K562 (cell line): ENCODE results near the gene NUP50. TPM values are rescaled to one million over a fixed set of nuclear protein-coding genes. Genes with fewer than 3 reads are reported as not detected.

Experiments
- ATAC-seq: fragments of 200-7000 bp; cut with Tn5 transposase; 3 replicates; pipeline ENCODE4 v1.9.1; 2020; ENCODE audit warnings: moderate library complexity
- BruUV-seq: library from RNA; stranded (reverse); fragments of 400-500 nt; replicated peaks from 2 replicates; lab custom pipeline; 2021; lab: Mats Ljungman, UMichigan
- CTCF ChIA-PET: fragments of 300-600 bp; formaldehyde crosslinking; extraction: SDS; loops from one replicate; lab custom pipeline; 2021; ENCODE audit warnings: low intra/inter-chr PET ratio; lab: Yijun Ruan, JAX
- POLR2A ChIA-PET: fragments of 300-600, 350-650 bp; sonication (Branson Sonifier 250); formaldehyde crosslinking; extraction: SDS; loops from one replicate; lab custom pipeline; 2021; ENCODE audit warnings: antibody characterized with exemption, inconsistent platforms; lab: Yijun Ruan, JAX
- DNase-seq, 4 experiments: peaks; one replicate each; pipeline versions ENCODE4 v3.0.0 to v3.0.0-alpha.2; 2011 to 2018; ENCODE audit warnings: low spot score in 3 of 4, mixed read lengths in 3 of 4; ENCODE audit errors: extremely low read depth in 1 of 4
- FAIRE-seq: peaks from 2 replicates; lab custom pipeline; 2011; peaks lifted over from hg19 to GRCh38; lab: Jason Lieb, UNC
- H2AFZ ChIP-seq: 2 replicates; pipeline ENCODE4 v1.6.0; 2011; ENCODE audit warnings: low read depth, low read length, control low read depth, inconsistent platforms
- H3K27ac ChIP-seq: fragments of 200-600 bp; 3 replicates; pipeline ENCODE4 v1.8.0; 2011; ENCODE audit warnings: low read depth, mild to moderate bottlenecking, control low read depth, inconsistent platforms, low read length, moderate library complexity, mixed read lengths; ENCODE audit errors: extremely low read depth
- H3K27me3 ChIP-seq, 2 experiments: fragments of 300-600 bp in 1 of 2; 2 replicates in 1 of 2; 3 replicates in 1 of 2; pipeline versions ENCODE4 v1.6.0 to v1.8.0; 2011; ENCODE audit warnings: inconsistent platforms in 2 of 2, low read length in 2 of 2, mild to moderate bottlenecking in 1 of 2, mixed read lengths in 1 of 2, moderate library complexity in 1 of 2; ENCODE audit not compliant: control insufficient read depth in 2 of 2, insufficient read depth in 2 of 2
- H3K36me3 ChIP-seq: fragments of 300-600 bp; 3 replicates; pipeline ENCODE4 v1.8.0; 2011; ENCODE audit warnings: mild to moderate bottlenecking, low read length, inconsistent platforms; ENCODE audit not compliant: control insufficient read depth, insufficient read depth
- H3K4me1 ChIP-seq, 2 experiments: fragments of 200-600 bp in 1 of 2; replicated peaks in 1 of 2; 2 replicates in 1 of 2; 3 replicates in 1 of 2; pipeline versions ENCODE4 v1.5.1 to v1.8.0; 2011; ENCODE audit warnings: inconsistent platforms in 2 of 2, low read length in 2 of 2, mild to moderate bottlenecking in 1 of 2, mixed read lengths in 1 of 2, moderate library complexity in 1 of 2; ENCODE audit not compliant: control insufficient read depth in 2 of 2, insufficient read depth in 2 of 2
- H3K4me2 ChIP-seq: 2 replicates; pipeline ENCODE4 v1.6.1; 2011; ENCODE audit warnings: low read length, control low read depth, inconsistent platforms, mixed read lengths; ENCODE audit not compliant: insufficient read depth
- H3K4me3 ChIP-seq: fragments of 200-600 bp; sonication (generic), shearing (Covaris generic); 2 replicates; pipeline ENCODE4 v1.5.1; 2016; ENCODE audit warnings: control low read depth, inconsistent platforms
- H3K79me2 ChIP-seq: fragments of 200-600 bp; 3 replicates; pipeline ENCODE4 v1.8.0; 2011; ENCODE audit warnings: low read length, inconsistent platforms; ENCODE audit not compliant: control insufficient read depth, insufficient read depth
- H3K9ac ChIP-seq, 2 experiments: 2 replicates each; pipeline versions ENCODE4 v1.6.0 to v1.6.1; 2011; ENCODE audit warnings: low read depth in 2 of 2, low read length in 2 of 2, control low read depth in 1 of 2, inconsistent platforms in 1 of 2, mild to moderate bottlenecking in 1 of 2, mixed read lengths in 1 of 2; ENCODE audit not compliant: insufficient read depth in 1 of 2
- H3K9me1 ChIP-seq: one replicate; pipeline ENCODE4 v1.6.0; 2011; ENCODE audit warnings: inconsistent platforms, mild to moderate bottlenecking, low read length, moderate library complexity; ENCODE audit not compliant: control insufficient read depth, insufficient read depth
- H3K9me3 ChIP-seq: replicated peaks from 2 replicates; pipeline ENCODE4 v1.5.1; 2011; ENCODE audit warnings: low read depth, low read length, inconsistent platforms; ENCODE audit not compliant: control insufficient read depth, insufficient read depth
- H4K20me1 ChIP-seq: replicated peaks from 2 replicates; pipeline ENCODE4 v1.6.1; 2011; ENCODE audit warnings: low read length, inconsistent platforms, mixed read lengths; ENCODE audit not compliant: control insufficient read depth, insufficient read depth
- BRD4 ChIP-seq: fragments of 200-600 bp; sonication (generic); IDR thresholded peaks from 2 replicates; pipeline ENCODE4 v1.6.1; 2017; ENCODE audit warnings: inconsistent platforms
- BRD9 ChIP-seq: fragments of 450-650 bp; IDR thresholded peaks from 2 replicates; pipeline ENCODE4 v1.6.1; 2018; ENCODE audit warnings: low read depth; ENCODE audit not compliant: partially characterized antibody
- CLOCK ChIP-seq: fragments of 250-450 bp; sonication (Bioruptor Pico); IDR thresholded peaks from 2 replicates; pipeline ENCODE4 v1.4.0; 2020; ENCODE audit warnings: mild to moderate bottlenecking, moderate library complexity, borderline replicate concordance
- DACH1 ChIP-seq: fragments of 450-650 bp; IDR thresholded peaks from 2 replicates; pipeline ENCODE4 v1.6.1; 2018; ENCODE audit not compliant: partially characterized antibody
- GTF2A2 ChIP-seq: IDR thresholded peaks from 2 replicates; pipeline ENCODE4 v1.6.1; 2016; ENCODE audit warnings: mild to moderate bottlenecking, missing genetic modification characterization, missing compliant biosample characterization
- JUNB ChIP-seq: fragments of 450-650 bp; formaldehyde crosslinking; conservative IDR thresholded peaks from 2 replicates; pipeline ENCODE4 v1.4.0; 2020; ENCODE audit warnings: mild to moderate bottlenecking
- SRSF9 ChIP-seq: fragments of 200-400 bp; formaldehyde crosslinking; IDR thresholded peaks from 2 replicates; pipeline ENCODE4 v1.6.1; 2017; ENCODE audit warnings: low read depth, low read length, borderline replicate concordance
- TCFL5 ChIP-seq: fragments of 250-450 bp; sonication (Bioruptor Pico); conservative IDR thresholded peaks from 2 replicates; pipeline ENCODE4 v1.6.1; 2021; ENCODE audit warnings: mild to moderate bottlenecking, moderate library complexity, matching md5 sums
- ZNF263 ChIP-seq: sonication (generic); formaldehyde crosslinking; IDR thresholded peaks from 2 replicates; pipeline ENCODE4 v1.8.0; 2022; ENCODE audit warnings: mild to moderate bottlenecking, missing genetic modification reagents, borderline replicate concordance
- ZNF707 ChIP-seq: fragments of 250-450 bp; sonication (Bioruptor Pico); conservative IDR thresholded peaks from 2 replicates; pipeline ENCODE4 v1.8.0; 2022; ENCODE audit warnings: inconsistent platforms, mild to moderate bottlenecking, moderate library complexity
- WGBS: fragments of 100-300 bp; shearing (Covaris generic); methylation state at CpG from one replicate; pipeline ENCODE4 v1.1.6; 2016; ENCODE audit warnings: low coverage, mixed read lengths; ENCODE audit not compliant: insufficient coverage; ENCODE audit errors: missing lambda C conversion rate; 5-methylcytosine and 5-hydroxymethylcytosine counted together
- in situ Hi-C: fragments of 300-500 bp; cut with MboI; formaldehyde crosslinking; loops from 4 replicates; pipeline ENCODE4 v1.15.0; 2018; ENCODE audit warnings: inconsistent platforms, mixed read lengths
- intact Hi-C: fragments of 100-400 bp; cut with micrococcal nuclease; formaldehyde crosslinking; loops from 2 replicates; pipeline ENCODE4 v1.14.2; 2022
- polyA plus RNA-seq, 8 experiments: library from polyadenylated mRNA; depleted of rRNA in 4 of 8; stranded (reverse) in 5 of 8; unstranded in 3 of 8; fragments of >200 nt; fragmentation: Nextera tagmentation in 2 of 8; fragmentation: Illumina TruSeq in 1 of 8; extraction: Ambion mirVana in 2 of 8; extraction: Trizol in 1 of 8; gene quantifications; 2 replicates each; pipeline versions ENCODE4 v1.2.1 to v1.2.3, GENCODE V29; 2011 to 2014; ENCODE audit warnings: inconsistent platforms in 1 of 8, missing spikeins in 1 of 8
- total RNA-seq, 7 experiments: library from RNA; depleted of rRNA in 6 of 7; stranded (reverse); fragments of >200 nt in 6 of 7; fragmentation: Illumina TruSeq in 2 of 7; extraction: Trizol in 2 of 7; gene quantifications; 2 replicates each; pipeline versions ENCODE4 v1.2.1 to v1.2.3, GENCODE V29; 2011 to 2021; ENCODE audit warnings: low replicate concordance in 1 of 7
- TF ChIP-seq, protein P1 (sequence below): sonication (generic); formaldehyde crosslinking; IDR thresholded peaks from 2 replicates; pipeline ENCODE4 v1.8.1; 2022; ENCODE audit warnings: missing genetic modification reagents
- TF ChIP-seq, protein P2 (sequence below): fragments of 250-450 bp; sonication (Bioruptor Pico); IDR thresholded peaks from 2 replicates; pipeline ENCODE4 v1.8.0; 2022; ENCODE audit warnings: inconsistent platforms, mild to moderate bottlenecking, moderate library complexity, borderline replicate concordance

NUP50 gene
- total and polyA plus RNA-seq, 9 of the 15 experiments (the other 6 are each of a cell fraction or from before 2014, with no cell fraction given) = 23.8 to 83.7 (median 55.3) TPM

DNA sequence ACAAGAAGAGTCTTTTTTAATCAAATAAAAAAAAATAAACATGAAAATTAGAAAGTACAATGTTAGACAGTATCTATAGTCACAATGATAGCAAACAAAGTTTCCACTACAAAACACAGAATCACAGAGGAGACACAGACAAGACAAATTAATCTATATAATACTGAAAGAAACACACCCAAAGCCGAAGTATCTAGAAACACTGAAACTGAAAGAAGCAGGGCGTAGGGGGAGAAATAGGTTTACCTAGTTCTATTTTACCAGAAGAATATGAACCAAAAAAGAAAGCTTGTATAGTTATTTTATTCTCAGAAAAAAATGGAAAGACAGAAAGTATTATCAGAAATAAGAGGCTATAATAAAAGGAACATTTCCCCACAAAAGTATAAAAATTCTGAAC is 27.1 kb upstream of the NUP50 start:
- no peak for DNase-seq
- intact Hi-C loops = no loop called here
- Histone ChIP-seq H3K9me3 (peaks cover 6% of the 10 kb centered on the region; the same call in 1 of the 2 replicates), H3K4me3 (no peak overlapping the region), H3K36me3 (peaks cover 3% of the 10 kb centered on the region; the same call in 1 of the 3 replicates), H3K27ac (no peak overlapping the region), H3K9ac (no peak overlapping the region), H3K4me1 (no peaks in the 10 kb centered on the region), H3K79me2 (no peaks in the 10 kb centered on the region), H4K20me1 (no peaks in the 10 kb centered on the region), H2AFZ (no peak overlapping the region), H3K27me3 (no peaks in the 10 kb centered on the region), H3K9me1 (no peaks in the 10 kb centered on the region), H3K4me2 (no peak overlapping the region)
- BruUV-seq = no TSS peak
- ChIA-PET CTCF (no interaction called here), POLR2A (no interaction called here)
- TF ChIP-seq, protein P1, sequence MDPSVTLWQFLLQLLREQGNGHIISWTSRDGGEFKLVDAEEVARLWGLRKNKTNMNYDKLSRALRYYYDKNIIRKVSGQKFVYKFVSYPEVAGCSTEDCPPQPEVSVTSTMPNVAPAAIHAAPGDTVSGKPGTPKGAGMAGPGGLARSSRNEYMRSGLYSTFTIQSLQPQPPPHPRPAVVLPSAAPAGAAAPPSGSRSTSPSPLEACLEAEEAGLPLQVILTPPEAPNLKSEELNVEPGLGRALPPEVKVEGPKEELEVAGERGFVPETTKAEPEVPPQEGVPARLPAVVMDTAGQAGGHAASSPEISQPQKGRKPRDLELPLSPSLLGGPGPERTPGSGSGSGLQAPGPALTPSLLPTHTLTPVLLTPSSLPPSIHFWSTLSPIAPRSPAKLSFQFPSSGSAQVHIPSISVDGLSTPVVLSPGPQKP = no peak
- TF ChIP-seq TCFL5 (CRISPR knock-in tag) (no peak), JUNB (CRISPR knock-in tag) (no peak), ZNF263 (CRISPR knock-in tag) (no peak), BRD4 (no peak), BRD9 (no peak), CLOCK (no peak), SRSF9 (no peak), DACH1 (no peak), GTF2A2 (tag) (no peak), ZNF707 (no peak)
- TF ChIP-seq, protein P2, sequence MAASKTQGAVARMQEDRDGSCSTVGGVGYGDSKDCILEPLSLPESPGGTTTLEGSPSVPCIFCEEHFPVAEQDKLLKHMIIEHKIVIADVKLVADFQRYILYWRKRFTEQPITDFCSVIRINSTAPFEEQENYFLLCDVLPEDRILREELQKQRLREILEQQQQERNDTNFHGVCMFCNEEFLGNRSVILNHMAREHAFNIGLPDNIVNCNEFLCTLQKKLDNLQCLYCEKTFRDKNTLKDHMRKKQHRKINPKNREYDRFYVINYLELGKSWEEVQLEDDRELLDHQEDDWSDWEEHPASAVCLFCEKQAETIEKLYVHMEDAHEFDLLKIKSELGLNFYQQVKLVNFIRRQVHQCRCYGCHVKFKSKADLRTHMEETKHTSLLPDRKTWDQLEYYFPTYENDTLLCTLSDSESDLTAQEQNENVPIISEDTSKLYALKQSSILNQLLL (CRISPR knock-in tag) = no peak
- 65% methylated on average over 2 of the region's 2 CpGs for WGBS
- ATAC-seq = no peak
- in situ Hi-C loops = no loop called here
- FAIRE-seq = no peak
